GM12874 (cell line): ENCODE data around the gene MPPED1.

Experiments used
- TF ChIP-seq, protein P1 (sequence below): IDR thresholded peaks from 2 replicates; pipeline ENCODE4 v1.5.1; 2011; ENCODE audit warnings: low read depth, mild to moderate bottlenecking, control low read depth, low read length, moderate library complexity; ENCODE audit not compliant: insufficient read depth

MPPED1 gene

DNA sequence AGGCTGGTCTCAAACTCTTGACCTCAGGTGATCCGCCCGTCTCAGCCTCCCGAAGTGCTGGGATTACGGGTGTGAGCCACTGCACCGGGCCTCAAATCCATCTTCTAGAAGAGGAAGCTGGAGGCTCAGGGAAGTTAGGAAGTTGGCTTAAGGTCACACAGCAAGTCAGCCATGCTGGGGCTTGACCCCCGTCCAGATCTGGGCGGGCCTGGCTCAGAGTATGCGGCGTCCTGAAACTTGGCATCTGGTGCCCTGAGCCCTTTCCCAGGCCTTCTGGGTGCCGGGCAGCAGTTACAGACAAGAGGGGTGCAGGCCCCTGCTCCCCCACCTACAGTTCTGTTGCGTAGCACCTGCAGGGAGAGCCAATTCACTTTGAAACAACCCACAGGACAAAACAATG, 11.2 kb downstream of the MPPED1 start:
- TF ChIP-seq, protein P1, sequence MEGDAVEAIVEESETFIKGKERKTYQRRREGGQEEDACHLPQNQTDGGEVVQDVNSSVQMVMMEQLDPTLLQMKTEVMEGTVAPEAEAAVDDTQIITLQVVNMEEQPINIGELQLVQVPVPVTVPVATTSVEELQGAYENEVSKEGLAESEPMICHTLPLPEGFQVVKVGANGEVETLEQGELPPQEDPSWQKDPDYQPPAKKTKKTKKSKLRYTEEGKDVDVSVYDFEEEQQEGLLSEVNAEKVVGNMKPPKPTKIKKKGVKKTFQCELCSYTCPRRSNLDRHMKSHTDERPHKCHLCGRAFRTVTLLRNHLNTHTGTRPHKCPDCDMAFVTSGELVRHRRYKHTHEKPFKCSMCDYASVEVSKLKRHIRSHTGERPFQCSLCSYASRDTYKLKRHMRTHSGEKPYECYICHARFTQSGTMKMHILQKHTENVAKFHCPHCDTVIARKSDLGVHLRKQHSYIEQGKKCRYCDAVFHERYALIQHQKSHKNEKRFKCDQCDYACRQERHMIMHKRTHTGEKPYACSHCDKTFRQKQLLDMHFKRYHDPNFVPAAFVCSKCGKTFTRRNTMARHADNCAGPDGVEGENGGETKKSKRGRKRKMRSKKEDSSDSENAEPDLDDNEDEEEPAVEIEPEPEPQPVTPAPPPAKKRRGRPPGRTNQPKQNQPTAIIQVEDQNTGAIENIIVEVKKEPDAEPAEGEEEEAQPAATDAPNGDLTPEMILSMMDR, result no peak

DNA sequence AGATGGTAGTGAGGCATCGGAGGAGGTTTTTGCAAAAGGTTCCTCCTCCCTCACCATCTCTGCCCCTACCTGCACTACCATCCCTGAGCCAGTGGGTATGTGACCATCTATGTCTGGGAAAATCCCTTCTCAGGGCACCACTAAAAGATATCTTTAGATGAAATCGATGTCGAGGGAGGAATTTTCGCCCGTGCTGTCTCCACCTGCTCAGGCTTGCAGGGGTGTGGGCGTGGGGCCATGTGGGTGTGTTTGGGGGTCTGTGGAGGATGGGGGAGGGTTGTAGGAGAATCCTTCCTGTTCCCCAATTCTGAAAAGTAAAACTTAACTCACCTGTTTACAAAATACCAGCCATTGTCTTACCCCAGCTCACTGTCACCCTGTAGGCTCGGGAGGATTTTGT, 12.4 kb downstream of the MPPED1 start:
- TF ChIP-seq, protein P1, result no peak

DNA sequence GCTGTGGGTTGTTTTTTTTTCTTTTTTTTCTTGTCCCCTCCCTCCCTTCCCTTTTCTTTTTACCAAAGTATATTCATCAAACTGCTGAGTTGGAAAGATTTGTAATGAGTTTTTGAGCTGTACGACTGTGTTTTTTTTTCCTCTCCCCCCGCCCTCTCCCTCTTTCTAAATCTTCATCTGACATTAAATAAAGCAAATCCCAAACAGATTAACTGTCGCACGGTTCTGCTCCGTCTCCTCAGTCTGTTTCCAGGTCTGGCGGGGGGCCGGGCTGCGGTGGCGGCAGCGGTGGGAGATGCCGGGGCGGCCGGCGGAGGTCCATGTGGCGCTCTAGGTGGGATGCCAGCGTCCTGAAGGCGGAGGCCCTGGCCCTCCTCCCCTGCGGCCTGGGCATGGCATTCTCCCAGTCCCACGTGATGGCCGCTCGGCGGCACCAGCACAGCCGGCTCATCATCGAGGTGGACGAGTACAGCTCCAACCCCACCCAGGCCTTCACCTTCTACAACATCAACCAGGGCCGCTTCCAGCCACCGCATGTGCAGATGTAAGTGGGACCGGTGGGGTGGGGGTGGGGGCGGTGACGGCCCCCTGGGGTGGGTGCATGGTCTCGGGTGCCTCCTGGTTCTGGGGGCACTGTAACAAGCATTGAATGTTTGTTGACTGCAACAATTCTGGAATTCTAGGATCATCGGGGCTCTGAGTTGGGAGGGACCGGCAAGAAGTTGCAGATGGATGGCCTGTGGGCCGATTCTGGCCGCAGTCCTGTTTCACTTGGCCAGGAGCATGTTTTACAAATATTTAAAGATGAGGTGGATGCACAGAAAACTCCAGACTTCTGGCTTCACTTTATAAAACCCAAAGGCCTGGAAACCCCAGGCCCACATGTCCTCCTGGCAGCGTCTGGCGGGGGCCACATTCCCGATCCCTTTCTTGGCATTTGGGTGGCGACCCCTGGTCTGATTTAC, 13.1 kb downstream of the MPPED1 start:
- TF ChIP-seq, protein P1, result no peak

DNA sequence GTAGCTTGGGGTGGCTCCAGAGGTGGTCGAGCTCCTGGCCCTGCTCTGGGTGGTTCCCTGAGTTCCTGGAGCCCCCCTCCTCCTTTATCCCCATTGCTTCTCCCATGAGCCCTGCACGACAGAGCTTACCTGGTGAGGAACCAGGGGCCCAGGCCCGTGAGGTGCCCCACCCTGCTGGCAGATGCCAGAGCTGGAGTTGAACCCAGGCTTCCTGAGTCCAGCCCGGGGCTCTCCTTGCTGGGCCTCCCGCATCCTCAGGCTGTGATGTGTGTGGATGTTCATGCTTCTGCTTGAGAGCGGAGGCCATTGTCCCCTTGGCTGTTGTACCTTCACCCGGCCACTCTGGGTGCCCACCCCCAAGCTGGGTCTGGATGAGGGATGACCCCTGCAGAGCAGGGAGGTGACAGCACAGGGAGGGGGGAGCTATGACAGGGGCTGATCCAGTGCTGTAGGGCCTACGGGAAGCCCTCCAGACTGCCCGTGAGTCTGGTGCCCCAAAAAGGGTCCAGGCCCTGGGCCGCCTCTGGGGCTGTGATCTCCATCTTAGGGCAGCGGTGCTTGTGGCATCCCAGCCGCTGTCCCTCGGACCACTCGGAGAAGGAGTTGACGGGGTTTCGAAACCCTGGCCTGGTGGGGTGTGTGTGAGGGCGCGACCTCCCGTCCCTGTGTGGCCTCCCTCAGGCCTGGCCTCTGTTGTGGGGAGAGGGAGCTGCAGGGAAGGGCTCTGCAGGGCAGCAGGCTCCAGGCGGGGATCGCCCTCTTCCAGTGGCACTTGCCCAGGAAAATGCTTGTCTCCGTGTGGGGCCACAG, 14.4 kb downstream of the MPPED1 start:
- TF ChIP-seq, protein P1, result no peak

DNA sequence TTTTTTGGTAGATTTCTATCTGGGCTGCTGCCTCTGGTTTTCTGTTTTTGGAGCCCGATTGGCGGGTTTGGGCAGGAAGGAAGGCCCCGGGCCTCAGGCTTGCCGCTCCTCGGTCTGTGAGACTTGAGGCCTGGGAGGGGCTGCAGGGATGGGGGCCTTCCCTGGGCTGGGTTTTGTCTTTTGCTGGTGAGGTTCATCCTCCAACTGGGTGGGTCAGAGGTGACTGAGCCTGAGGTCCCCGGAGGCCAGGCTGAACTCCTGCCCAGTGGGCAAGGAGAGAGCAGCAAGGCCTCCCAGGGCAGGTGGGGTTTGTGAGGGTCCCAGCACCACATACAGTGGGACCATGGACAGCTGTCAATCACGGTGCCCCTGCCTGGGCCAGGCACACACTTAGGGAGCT, 15.0 kb downstream of the MPPED1 start:
- TF ChIP-seq, protein P1, result no peak

DNA sequence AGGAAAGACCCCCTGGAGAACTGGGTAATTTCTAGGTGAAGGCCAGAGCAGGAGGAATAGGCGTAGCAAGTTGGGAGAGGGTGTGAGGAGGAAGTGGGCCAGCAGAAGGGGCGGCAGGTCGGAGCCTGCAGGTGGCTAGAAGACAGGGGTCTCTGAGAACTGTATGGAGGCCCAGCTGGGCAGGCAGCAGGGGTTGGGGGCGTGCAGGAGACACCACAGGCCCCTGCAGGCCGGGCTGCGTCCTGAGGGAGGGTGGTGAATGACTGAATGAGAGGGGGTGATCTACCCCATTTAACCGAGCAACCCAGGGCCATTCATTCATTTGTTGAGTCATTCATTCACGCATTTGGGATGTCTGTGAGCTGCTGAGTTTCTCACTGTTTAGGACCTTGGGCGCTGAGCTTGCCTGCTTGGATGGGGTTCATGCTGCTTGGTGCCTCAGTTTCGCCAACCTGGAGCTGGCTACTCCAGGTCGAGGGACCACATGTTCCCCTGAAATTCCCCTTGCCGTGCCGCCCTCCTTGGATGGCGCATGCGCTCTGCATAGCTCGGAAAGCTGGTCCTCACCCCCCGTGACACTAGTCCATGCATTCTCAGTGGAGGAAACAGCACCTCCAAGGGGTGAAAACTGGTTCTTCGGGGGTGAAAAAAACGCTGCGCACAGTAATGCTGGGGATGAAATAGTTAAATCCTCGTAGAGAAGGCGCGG, 15.6 kb downstream of the MPPED1 start:
- TF ChIP-seq, protein P1, result no peak
